Iris pigment epithelial cell (primary cell): ENCODE data around the gene DHRSX.
A peak's percentile ranks its signal among the peaks of the same experiment; 100 is the strongest.
"Not testable (repeated sequence)": the region's sequence is repeated elsewhere in the genome, so short reads cannot be mapped to it uniquely, and the experiment has no call there.

Source experiments
- DNase-seq: peaks from one replicate; pipeline ENCODE4 v3.0.0-alpha.2; 2011; ENCODE audit warnings: low read depth

DHRSX gene, protein sequence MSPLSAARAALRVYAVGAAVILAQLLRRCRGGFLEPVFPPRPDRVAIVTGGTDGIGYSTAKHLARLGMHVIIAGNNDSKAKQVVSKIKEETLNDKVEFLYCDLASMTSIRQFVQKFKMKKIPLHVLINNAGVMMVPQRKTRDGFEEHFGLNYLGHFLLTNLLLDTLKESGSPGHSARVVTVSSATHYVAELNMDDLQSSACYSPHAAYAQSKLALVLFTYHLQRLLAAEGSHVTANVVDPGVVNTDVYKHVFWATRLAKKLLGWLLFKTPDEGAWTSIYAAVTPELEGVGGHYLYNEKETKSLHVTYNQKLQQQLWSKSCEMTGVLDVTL

DNA sequence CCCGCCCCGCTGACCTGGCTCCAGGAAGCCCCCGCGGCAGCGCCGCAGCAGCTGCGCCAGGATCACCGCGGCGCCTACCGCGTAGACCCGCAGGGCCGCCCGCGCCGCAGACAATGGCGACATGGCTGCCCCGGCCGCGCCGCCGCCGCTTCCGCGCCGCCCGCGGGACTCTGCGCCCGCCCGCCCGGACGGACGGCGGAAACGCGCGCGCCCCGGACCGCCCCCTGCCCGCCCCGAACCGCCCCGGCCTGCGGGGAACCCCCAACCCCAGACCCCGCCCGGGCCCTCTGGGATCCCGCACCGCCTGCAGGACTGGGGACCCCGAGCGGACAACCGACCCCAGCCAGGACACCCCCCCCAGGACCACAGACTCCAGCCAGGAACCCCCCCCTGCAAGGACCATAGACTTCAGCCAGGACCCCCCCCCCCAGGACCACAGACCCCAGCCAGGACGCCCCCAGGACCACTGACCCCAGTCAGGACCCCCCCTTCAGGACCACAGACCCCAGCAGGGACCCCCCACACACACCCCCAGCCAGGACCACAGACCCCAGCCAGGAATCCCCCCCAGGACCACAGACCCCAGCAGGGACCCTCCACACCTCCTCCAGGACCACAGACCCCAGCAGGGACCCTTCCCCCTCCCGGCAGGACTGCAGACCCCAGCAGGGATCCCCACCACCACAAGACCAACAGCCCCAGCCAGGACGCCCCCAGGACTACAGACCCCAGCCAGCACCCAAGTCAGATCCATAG lies at the start of gene DHRSX, which contains the start of gene ZBED1:
TSS of gene DHRSX (minus strand) at position 174 of the 756 bp plus-strand sequence. CDS start at position 123, 51 bp downstream.
TSS of gene ZBED1 (minus strand) at position 174 of the 756 bp plus-strand sequence. CDS start 10,257 bp downstream, outside the sequence.
- peak; percentile 16 for DNase-seq

DNA sequence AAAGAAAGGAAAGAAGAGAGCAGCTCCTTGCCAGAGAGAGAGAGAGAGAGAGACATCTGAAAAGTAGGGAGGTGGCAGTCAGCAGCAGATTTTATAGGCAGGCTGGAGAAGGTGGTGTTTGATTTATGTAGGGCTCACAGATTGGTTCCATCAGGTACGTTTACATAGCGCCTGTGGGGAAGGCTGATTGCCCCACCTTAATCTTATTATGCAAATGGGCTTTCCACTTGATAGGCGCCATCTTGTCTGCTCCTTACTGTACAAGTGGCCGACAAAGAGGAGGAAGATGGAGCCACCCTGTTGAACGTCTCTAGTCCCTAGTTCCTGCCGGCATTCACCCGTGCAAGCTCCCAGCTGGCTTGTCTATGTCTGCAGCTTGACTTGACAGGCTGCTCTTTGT lies 49.1 kb upstream of the DHRSX start:
- no peak for DNase-seq

DNA sequence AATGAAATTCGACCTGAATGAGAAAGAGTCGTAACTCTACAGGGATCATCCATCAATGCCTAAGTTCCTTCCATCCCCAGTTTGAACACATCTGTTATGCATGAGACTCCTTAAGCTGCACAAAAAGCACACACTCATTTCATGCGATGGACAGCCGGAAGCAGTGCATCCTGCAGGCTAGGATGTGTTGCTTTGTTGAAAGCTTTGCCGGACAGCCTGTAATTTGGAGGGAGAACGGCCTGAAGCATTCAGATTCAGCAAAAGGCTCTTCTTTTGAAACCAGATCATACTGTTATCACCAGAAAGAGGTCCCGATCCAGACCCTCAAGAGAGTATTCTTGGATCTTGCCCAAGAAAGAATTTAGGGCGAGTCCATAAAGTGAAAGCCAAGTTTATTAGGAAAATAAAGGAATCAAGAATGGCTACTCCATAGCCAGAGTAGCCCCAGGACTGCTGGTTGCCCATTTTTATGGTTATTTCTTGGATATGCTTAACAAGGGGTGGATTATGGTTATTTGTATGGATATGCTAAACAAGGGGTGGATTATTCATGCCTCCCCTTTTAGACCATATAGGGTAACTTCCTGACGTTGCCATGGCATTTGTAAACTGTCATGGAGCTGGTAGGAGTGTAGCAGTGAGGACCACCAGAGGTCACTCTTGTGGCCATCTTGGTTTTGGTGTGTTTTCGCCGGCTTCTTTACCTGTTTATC lies 48.1 kb upstream of the DHRSX start:
- DNase-seq: no peak

DNA sequence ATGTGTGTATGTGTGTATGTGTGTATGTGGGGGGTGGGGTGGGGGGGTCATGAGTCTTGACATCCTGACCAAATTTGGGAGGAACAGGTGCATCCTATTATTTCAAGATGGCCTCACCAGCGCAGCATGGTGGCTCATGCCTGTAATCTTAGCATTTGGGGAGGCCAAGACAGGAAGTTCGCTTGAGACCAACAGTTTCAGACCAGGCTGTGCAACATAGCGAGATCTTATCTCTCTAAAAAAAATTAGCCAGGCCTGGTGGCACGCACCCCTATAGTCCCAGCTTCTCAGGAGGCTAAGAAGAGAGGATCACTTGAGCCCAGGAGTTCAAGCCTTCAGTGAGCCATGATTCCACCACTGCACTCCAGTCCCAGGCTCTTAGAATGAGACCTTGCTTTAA lies 47.0 kb upstream of the DHRSX start:
- DNase-seq: no peak

DNA sequence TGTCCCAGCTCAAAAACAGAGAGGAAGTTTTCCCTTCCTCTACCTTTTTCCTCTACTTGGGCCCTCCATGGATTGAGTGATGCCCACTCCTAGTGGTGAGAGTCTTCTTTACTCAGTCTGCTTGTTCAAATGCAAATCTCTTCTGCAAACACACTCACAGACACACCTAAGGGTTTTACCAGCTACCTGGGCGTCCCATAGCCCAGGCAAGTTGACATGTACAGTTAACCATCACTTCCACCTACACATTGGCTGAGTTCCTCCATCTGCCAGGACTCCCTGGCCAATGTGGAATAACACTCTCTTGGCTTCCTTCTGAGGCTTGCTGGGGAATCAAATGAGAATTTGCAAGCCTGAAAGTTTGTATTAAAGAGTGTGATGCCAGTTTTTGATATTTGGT lies 45.7 kb upstream of the DHRSX start:
- DNase-seq: no peak

DNA sequence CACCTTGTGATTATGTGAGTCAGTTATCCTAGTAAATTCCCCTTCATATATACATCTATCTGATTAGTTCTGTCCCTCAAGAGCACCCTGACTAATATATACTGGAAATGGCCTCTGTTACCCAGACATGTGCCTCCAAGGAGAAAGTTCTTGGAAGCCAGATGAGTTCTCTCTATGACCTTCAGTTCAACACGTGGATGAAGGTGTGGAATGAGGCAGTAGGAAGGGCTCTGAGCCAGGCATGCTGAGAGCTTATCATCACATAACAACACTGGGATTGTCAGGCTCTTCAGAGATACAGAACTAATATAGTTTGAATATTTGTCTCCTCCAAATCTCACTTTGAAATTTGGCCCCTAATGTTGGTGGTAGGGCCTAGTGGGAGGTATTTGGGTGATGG lies 44.4 kb upstream of the DHRSX start:
- DNase-seq: no peak

DNA sequence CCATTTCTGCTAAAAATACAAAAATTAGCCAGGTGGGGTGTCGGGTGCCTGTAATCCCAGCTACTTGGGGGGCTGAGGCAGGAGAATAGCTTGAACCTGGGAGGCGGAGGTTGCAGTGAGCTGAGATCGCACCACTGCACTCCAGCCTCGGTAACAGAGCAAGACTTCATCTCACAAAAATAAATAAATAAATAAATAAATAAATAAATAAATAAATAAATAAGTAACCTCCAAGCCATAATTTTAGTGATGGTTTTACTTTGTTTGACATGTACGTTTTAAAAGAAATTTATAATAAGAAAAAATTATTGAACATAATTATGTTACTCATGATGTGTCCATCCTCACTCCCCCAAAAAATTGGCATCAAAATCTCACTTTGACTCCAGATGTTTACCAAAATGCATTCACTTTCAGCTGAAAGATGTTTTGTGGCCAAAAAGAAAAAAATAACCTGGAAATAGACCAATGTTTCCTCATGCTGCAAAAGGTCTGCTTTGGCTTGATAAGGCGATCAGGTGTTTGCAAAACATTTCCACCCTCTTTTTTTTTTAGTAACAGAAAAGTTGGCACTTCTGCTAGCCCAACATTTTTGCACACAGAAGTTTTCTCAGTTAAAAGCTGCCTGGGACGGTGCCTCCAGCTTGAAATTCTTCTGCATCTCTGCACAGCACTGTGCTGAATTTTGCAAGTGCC lies 42.2 kb upstream of the DHRSX start:
- DNase-seq: no peak

DNA sequence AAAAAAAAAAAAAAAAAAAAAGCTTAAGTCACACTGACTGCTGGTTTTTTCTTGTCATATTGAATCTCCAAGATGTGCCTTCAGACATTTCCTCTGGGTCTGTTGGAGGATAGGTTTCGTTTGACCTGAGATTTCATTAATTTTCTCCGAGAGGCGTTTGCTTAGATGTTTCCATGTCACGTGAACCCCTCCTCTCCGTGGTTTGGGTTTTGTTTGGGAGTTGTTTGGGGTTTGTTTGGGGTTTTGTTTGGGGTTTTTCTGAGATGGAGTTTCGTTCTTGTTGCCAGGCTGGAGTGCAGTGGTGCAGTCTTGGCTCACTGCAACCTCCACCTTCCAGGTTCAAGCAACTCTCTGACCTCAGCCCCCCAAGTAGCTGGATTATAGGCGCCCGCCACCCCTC lies 40.8 kb upstream of the DHRSX start:
- DNase-seq: no peak

DNA sequence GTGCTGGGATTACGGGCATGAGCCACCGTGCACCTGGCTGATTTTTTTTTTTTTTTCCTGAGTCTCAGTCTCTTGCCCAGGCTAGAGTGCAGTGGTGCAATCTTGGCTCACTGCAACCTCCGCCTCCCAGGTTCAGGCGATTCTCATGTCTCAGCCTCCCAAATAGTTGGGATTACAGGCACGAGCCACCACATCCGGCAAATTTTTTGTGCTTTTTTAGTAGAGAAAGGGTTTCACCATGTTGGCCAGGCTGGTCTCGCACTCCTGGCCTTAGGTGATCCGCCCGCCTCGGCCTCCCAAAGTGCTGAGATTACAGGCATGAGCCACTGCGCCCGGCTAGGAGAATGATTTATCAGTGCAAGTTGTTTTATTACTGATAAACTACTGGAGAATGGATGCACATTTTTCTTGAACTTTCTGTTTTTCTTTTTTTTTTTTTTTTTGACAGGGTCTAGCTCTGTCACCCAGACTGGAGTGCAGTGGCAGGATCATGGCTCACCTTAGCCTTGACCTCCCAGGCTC lies 39.7 kb upstream of the DHRSX start:
- no peak for DNase-seq

DNA sequence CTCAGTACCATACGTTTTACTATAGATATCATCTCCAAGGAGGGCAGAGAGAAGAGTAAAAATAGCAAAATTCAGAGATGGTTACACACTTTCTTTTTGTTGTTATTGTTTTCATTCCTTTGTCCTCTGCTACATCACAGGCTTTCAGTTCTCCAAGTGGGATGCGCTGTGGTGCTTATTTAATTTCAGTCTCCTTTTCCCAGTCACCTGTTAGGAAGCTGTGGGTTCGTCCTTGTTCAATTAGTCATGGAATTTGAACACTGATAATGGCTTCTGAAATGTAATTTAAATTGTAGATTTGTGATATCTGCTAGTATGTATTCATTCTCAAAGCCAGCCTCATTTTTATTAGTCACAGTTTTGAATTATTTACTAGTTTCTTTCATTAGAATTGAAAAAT lies 38.8 kb upstream of the DHRSX start:
- no peak for DNase-seq

DNA sequence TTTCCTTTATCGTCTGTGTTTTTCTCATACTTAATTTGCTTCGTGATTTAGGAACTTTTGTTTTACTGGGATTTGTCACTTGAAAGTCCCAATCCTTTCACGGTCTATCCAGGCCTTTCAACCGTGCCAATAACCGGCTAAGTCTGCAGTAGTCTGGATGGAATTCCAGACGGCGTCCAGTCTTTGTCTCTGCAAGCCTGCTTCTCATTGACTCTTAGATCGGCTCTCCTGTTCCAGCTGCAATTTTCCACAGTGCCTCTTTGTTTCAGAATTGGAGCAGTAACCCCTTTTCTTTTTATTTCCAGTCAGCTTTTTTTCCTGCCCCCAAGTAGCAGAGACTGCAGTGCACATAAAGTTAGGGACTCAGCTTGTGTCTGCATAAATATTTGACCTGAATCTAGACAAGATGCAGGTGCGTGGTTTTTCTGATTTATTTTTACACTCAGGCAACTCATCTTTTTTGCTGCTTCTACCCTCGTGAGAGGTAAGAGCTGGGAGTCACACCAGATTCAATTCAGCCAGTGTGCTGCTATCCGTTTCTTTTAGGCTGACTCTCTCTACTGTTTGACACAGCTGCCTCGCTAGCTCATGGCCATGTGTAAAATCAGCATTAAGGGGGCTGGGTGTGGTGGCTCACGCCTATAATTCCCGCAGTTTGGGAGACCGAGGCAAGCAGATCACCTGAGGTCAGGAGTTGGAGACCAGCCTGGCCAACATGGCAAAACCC lies 37.4 kb upstream of the DHRSX start:
- DNase-seq: no peak

DNA sequence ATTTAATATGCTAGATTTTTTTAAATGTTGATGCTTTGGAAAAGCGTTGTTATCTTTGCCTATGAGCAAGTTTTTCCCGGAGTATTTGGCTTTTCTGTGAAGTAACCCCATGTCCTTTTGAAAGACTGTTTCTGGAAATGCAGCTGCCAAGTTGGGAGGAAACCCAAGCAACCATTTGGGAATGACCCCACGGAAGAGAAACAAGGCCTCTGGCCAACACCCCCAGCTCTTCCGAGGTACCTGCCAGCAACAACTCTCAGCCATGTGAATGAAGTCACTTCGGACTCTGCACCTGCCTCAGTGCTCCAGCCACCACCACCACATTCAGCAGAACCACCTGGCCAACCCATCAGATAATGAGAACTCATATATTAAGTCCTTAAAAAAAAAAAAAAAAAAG lies 36.2 kb upstream of the DHRSX start:
- no peak for DNase-seq

DNA sequence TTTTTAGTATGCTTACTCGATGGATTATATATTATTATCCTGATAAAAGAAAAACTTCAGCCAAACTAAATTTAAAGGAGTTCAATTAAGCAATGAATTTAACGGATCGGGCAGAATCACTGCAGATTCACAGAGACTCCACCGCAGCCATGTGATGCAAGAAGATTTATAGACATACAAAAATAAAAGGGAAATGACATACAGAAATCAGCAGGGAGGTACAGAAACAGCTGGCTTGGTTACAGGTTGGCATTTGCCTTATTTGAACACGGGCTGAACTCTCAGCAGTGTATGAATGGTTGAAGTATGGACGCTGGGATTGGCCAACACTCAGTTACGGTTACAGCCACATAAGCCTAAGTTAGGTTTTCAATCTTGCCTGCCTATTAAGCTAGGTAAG lies 35.4 kb upstream of the DHRSX start:
- DNase-seq: no peak

DNA sequence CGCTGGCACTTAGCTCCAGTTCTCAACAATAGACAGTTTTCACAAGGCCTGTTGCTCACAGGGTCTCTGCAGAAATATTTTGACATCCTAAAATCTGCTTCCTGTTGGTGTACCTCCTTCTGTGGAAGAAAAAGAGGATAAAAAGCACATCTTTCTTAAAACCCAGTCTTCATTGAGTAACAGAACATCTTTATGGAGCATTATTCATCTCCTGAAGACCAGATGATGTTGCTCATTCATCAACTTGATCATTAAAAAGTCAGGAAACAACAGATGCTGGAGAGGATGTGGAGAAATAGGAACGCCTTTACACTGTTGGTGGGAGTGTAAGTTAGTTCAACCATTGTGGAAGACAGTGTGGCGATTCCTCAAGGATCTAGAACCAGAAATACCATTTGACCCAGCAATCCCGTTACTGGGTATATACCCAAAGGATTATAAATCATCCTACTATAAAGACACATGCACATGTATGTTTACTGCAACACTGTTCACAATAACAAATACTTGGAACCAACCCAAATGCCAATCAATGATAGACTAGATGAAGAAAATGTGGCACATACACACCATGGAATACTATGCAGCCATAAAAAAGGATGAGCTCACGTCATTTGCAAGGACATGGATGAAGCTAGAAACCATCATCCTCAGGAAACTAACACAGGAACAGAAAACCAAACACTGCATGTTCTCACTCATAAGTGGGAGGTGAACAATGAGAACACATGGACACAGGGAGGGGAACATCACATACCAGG lies 33.7 kb upstream of the DHRSX start:
- DNase-seq: not testable (repeated sequence)

DNA sequence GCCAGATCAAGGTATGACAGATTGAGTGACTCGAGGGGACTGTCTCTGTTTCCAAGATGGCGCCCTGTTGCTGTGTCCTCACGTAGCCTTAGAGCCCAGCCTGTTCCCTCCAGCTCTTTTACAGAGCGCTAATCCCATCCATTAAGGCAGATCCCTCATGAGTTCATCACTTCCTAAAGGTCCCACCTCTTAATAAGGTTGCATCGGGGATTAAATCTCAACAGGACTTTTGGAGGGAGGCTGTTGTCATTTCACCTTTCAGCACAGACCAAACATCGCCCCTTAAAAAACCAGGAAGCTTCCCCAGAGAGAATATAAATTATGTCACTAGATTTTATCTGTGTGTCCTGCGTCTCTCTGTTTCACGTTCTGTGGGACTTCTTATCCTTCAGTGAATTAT lies 32.6 kb upstream of the DHRSX start:
- DNase-seq: no peak

DNA sequence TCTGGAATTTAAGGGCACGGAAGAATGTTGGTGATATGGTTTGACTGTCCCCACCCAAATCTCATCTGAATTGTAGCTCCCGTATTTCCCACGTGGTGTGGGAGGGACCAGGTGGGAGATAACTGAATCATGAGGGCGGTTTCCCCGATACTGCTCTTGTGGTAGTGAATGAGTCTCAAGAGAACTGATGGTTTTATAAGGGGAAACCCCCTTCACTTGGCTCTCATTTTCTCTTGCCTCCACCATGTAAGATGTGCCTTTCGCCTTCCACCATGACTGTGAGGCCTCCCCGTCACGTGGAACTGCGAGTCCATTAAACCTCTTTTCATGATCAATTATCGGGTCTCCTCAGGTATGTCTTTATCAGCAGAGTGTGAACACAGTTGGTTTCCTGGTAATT lies 25.6 kb upstream of the DHRSX start:
- DNase-seq: no peak

DNA sequence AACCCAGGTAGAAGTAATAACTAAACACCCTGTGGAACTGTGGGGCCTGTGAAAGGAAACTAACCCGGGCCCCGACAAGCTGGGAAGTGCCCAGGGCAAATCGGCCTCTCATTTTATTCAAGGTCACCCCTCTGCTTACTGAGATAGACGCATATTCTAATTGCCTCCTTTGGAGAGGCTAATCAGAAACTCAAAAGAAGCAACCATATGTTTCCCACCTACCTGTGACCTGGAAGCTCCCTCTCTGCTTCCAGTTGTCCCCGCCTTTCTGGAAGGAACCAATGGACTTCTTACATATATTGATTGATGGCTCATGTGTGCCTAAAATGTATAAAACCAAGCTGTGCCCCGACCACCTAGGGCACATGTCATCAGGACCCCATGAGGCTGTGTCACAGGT lies 23.1 kb upstream of the DHRSX start:
- DNase-seq: no peak

DNA sequence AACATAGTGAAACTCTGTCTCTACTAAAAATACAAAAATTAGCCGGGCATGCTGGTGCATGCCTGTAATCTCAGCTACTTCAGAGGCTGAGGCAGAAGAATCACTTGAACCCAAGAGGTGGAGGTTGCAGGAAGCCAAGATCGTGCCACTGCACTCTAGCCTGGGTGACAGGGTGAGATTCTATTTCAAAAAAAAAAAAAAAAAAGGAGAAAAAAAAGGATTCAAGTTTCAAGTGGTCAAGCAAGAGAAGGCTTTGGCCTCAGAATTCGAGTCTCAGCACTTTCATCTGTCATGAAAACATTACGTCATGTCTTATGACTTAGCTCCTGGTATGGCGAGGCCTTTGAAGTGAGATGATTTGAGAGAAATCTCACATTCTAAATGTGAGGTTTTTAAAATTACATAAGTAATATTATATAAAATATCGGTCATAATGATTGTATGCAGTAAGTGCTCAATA lies 21.2 kb upstream of the DHRSX start:
- no peak for DNase-seq

DNA sequence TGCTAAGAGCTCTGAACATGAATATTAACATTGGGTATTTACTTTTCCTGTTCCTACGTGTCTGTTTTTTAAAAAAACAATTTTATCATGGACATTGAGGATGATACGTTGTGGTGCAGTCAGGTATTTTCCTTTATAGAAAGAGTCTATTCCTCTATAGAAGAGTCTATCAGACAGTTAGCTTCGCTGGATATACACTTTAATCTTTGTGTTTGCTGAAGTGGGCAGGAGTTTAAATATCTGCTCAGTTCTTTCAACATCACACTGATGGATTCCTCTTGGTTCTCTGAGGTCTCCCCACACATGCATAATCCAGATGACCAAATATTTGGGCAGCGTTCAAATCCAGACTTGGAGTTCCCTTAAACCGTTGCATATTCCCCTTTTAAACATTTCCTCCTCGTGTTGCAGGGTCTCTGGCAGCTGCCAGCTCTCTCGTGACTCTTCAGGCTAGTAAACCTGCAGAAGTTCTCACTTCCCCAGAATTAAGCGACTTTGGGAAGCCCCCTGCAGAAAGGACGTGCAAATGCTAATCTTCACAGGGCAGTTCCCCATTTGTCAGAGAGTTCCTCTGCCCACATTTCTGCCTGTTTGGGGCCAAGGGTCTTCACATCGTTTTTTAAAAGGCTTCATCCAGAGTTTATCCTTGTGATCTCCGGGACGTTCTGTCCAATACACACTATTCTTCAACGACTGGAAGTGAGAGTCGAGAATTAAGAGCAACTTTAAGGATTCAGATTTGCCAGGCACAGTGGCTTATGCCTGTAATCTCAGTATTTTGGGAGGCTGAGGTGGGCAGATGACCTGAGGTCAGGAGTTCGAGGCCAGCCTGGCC lies 20.5 kb upstream of the DHRSX start:
- DNase-seq: no peak

DNA sequence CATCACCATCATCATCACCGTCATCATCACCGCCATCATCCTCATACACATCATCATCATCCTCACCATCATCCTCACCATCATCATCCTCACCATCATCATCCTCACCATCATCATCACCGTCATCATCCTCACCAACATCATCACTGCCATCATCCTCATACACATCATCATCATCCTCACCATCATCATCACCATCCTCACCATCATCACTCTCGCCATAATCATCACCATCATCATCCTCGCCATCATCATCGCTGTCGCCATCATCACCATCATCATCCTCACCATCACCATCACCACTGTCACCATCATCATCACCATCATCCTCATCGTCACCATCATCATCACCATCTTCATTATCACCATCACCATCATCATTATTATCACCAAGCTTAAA lies 19.8 kb upstream of the DHRSX start:
- DNase-seq: no peak
